ENCODE measurements around the gene PAX5.

Gene PAX5

DNA sequence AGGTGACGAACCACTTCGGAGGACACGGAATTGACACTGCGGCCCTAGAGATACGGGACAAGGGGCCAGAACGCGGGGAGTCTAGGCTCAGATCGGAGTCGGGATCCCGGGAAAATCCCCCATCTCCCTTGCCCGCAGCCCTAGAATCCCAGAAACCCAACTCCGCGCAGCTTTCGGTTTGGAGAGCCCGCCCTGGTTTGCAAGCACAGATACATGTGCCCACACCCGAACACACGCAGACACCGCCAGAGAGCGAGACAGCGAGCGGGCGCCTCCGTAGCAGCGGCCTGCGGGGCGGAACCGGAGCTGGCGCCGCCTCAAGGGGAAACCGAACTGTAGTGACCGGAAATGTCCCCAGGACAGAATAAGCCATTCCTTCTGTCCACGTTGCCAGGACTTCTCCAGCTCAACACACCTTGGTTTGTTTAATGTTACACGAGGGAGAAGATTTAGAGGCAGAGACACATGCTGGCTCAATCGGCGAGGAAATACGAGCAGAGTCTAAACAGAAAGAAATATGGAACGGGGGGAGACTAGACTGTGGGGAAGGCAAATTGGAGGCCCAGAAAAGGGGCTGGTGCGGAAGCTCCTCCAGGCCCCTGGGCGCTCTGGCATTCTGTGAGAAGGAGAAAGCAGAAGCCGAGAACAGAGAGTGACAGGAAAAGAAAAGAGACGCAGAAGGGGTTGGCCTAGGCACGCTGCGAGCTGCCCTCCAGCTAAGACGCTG lies 2.9 kb upstream of the PAX5 start:
- DNase-seq: peak; percentile 52 to 54

DNA sequence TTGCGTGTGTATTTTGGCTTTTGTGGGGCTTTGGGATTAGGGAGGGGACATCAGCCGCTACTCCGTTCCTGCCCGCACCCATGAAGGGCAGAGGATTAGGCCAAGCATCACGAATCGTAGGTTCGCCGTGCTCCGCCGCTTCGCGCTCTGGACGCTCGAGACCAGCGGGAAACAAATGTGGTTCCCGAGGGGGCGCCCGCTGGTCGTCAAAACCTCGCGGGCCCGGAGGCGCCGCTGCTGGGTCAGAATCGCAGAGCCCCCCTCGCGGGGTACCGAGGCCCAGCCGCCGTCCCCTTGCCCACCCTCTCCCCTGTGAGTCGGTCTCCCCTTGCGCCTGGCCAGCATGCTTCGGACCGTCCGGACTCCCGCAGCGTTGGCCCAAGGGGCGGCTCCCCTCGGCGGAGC lies 2.3 kb upstream of the PAX5 start:
- DNase-seq: no peak

DNA sequence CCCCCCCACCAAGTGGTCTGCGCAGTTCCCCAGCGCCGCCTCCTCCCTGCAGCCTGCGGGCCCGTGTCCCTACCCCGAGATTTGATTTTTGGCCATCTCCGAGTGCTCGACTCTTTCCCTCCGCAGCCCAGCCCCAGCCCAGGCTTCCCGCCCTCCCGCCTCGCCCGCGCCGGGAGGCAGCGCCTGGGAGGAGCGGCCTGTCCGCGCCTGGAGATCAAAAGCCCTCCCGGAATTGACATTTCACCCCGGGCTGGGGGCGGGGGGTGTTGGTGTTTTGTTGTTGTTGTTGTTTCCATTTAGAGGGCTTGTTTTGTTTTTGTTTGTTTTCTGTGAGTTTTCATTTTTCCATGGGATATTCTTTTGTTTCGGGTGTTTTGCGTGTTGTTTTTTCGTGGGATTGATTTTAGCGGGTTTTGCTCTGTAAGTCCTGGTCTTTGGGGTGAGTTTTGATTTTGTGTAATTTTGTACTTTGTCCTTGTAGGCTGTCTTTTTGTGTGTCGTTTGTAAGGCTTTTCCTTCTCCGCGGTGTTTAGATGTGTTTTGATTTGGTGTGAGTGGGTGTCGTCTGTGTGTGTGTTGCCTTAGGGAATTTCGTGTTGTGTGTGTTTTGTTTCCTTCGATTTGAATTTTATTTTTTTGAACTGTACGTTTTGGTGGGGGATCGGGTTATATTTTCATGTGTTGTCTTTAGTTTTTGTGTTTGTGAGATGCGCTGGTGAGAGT lies 1.7 kb upstream of the PAX5 start:
- DNase-seq: no peak

DNA sequence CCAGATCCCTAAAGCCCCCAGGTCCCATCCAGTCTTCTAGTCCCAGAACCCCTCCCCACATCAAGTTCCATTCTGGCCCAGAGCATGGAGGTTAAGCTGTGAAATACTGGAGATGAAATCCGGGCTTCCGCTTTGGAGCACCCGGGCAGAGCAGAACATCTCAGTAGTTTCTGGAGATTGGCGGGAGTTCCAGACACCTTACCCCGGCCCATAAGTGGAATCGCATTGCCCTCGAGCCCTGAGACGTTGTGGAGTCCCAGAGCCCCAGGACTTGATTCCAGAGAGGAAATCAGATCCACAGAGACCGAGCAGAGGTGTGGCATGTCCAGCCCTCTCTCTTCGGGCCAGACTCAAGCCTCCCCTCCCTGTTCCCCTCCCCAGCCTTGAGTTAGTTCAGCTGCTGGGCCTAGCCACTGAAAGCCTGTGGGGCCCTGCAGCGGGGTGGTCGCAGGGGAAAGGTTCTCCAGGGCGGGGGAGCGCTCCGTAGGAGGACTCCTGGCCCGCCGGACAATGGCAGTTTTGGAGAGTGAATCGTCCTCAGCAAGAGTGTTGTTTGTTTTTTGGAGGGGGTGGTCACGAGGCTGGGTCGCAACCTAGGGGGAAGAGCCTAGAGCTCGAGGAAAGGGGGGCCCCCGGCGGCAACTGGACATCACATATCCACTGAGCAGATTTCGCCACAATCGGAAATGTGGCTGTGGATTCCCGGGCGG lies 1.0 kb upstream of the PAX5 start:
- no peak for DNase-seq

DNA sequence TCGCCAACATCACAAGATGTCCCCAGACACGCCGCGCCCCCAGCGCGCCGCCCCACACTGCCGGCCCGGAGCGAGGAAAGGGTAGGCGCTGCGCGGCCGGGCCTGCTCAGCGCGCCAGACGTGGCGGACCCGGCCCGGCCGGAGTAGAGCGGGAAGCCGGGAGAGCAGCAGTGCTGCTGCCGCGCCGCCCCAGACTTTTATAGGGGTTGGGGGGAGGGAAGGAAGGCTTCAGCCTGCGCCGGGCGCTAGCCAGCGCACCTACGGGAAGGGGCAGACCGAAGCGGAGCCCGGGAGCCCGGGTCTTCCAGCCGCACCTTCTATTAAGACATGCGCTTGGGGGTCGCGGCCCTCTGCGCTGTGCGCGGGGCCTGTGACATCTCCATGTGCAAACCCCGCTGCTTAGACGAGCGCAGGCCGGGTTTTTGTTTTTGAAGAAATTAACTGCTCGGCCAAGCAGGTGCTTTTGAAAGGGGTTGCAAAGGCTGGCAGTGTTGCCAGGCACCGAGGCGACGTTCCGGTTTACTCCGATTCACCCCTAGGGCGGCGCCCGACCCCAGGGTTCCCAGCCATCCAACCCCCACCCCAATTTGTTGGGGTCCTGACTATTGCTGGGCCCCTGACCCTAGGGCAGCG lies 353 bp upstream of the PAX5 start:
- peak in 1 of 2 donors; percentile 57 for DNase-seq

DNA sequence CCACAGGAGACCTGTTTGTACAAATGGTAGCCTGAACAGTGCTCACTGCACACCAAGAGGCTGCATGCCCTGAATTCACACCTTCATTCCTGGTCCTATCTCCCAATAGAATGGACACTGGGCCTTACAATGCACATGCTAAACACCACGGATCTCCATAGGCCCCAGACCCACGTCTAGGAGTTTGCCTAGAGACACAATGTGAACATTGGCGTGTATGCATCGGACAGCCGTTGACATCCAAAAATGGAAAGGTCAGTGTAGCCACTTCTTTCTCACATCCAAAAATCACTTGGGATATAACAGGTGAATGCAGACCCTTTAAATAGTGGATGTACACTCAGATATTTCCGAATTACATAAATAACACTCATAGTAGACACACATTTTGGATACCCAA lies 927 bp downstream of the PAX5 start:
- DNase-seq: no peak

DNA sequence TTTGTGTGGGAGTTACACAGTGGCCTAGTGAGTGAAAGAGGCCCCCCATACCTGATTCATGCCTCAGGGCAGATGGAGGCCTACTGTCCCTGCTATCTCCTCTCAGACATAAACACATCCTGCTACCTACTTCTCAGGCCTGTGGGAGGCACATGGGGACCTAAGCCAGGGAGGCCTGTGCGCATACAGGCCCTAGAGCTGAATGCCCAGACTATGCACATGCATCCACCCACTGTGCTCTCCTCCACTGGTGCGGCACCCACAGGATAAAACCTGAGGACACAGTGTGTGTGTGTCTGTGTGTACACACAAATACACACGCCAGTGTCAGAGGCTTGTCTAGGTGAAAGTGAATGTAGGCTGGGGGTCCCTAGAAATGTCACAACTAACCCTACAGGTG lies 1.4 kb downstream of the PAX5 start:
- DNase-seq: no peak

DNA sequence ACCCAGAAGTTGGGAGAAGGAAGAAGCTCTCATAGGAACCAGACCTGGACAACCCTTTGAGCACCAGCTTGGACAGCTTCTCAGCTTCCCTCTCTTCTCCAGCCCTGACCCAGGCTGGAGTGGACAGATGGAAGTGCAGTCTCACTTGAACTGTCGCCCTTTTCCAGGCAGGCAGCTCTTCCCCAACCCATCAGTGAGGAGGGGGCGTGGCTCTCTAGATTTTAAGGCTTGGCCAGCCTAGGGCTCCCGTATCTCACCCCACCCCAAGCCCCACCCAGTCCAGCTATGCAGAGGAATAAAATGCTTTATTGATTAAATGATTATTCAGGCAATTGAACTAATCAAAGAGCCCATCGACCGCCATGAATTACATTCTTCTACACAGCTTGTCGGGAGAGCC lies 2.2 kb downstream of the PAX5 start:
- no peak for DNase-seq

DNA sequence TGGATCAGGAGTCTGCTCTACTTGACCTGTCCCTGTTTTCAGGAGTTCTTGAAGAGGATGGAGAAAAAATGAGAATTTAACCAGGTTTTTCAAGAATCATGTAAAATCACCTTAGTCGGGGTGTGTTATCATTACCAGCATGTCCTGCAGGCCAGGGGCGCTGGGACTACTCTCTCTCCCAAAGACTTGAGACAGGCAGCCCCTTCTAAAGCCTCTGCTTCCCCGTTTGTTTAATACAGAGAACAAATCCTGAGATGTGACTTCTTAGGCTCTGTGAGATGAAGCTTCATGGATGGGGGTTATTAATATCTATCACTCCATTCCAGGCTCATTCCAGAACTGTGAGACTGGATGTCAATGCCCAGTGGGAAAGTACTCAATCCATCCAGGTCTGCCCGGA lies 3.0 kb downstream of the PAX5 start:
- no peak for DNase-seq

DNA sequence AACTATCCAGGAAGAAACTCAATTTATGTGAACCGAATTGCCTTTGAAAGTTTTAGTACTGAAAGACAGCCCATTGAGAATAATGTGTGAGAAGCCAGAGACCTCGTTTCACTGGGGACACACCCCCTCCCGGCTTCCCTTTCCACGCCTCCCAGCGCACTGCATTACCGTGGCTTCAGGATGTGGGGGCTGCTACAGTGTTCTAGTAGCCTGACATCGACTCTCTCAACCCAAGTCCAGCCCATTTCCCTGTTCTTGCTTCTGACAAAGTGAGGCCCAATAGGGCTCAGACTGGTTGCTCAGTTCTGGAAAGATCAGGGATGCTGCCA lies 3.5 kb downstream of the PAX5 start:
- no peak for DNase-seq

DNA sequence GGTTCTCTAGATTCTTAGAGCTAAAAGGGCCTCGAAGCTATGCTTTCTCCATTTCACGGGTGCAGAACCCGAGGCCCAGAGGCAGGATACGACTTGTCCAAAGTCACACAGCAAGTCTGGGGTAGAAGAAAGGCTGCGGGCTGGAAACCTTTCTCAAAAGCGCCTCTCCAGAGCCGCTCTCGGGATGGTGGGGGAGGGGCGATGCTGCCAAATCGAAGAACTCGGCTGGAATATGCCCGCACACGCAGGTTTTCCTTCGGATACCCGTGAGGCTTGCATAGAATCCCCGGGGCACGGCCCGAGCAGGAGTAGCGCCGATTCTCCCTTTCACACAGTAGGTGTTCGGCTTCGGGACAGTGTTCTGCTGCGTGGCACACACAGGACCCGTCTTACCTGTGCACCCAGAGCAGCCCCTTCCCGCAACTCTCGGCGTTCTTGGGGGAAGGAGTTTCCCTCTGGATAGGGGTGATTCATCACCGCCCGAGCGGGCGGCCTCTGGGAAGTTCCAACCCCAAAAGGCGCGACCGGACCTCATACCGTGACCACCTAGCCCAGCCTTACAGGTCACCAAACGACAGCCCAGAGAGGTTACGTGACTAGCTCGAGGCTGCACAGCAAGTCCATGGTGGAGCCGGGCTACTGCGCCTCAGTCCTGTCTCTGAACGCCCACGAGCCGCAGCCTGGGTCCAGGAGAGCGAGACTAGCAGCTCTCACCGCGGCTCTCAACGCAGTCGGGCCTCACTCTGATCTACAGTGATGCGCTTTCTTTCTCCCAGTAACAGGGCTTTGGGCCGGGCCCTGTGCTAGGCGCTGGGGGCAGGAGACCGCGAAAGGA lies 4.1 kb downstream of the PAX5 start:
- no peak for DNase-seq

DNA sequence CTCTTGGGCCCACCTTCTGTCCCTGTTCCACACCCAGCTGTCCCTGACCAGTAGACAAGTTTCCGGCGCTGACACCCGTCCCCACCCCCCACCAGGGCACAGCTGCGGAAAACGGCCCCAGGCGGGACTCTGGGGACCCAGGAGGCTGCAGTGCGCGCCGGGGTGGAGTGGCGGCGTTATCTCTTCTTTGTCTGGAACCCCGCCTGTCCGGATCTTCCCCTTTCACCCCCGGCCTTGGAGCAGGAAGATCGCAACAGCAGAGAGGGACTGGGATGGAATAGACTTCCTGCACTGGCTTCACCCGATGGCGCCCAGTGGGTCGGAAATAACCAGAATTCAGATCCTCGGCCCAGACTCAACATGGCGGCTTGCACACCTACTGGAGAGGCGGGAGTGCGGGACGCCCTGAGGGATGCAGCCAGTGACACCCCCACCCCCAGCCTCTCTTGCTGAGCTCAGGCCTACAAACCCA lies 4.7 kb downstream of the PAX5 start:
- no peak for DNase-seq

DNA sequence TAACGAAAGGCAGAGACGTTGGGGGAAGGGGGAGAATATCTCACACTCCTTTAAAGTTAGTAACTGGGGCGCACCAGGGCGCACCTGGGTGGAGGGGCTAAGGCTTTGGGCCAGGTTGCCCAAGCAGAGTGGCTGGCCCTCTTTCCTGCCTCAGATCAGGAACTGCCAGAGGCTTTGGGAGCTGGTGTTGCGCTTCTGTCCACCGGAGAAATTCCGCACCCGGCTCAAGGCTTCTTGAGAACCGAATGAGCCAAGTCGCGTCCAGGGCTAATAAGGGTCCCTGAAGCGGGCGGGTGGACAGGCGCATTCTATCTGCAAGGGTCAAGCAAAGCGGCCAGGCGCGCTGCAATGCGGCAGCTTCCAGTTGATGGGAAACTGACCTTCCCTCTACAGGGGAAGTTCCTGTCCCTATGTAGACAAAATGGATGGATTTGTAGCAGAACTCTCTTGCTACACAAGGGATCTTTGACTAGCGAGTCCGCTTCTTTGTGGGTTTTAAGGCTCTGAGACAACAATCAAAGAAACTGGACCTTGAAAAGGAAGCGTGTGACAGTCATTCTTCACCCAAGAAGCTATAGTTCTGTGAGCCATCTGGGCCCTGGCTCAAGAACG lies 5.5 kb downstream of the PAX5 start:
- DNase-seq: no peak

DNA sequence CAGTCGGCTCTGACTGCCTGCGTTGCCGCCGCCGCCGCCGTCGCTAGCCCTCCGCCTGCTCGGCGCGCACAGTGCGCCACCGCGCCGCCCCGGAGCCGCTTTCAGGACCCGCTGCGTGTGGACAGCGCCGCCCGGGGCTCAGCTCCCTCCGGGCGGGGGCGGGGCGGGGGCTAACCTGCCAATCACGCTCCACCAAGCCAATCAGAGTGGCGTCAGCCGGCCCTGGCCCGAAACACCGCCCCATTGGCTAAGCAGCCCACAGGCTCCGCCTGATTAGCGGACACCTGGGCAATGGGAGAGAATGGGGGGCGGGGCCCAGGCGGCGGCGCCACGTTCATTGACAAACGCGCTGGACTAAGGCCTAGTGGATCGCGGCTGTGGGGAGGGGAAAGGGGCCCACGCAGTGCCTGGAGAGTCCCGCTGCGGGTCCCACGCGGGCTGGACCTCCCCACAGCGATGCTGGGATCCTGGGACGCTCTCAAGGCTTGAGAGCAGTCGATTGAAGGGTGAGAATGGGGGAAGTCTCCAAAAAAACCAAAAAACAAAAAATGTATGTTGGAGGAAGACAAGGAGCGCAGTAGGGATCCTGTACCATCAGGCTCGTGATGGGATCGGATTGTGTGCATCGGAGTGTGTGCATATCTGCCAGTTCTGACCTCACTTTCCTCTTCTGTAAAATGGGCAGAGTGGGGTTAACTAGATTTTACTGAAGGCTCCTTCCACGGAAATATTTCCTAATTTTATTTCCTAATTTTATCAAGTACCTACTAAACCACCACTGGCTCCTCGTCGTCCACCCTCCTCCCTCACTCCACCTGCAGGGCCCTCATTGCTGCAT lies 6.3 kb downstream of the PAX5 start:
- peak; percentile 87 to 92 for DNase-seq

DNA sequence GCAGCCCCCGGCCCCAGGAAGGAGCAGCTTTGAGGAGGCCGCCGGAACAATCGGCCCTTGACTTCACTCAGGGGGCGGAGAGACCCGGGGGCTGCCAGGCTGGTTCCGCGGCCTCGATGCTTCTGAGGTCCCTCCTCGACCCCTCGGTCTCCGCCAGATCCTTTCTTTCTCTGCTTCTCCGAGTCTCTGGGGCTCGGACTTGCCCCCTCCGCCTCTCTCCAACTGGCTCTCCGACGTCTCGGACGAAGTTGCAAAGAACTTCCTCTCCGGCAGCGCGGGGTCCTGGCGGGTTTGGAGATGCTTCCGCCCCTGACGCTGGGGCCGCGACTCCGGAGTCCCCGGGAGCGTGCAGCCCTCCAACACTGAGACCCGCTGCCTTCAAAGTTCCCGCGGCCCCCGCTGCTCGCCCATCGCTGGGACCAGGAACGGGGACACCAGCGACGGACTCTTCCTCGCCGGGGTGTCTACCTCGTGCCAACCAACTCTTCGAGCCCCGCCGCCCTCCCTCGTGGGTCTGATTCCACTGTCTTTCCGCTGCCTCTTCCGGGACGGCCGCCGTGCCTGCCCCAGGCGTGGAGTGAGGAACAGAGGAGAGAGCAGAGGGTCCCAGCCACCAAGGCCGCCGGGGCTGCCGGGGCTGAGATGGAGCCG lies 7.0 kb downstream of the PAX5 start:
- no peak for DNase-seq

DNA sequence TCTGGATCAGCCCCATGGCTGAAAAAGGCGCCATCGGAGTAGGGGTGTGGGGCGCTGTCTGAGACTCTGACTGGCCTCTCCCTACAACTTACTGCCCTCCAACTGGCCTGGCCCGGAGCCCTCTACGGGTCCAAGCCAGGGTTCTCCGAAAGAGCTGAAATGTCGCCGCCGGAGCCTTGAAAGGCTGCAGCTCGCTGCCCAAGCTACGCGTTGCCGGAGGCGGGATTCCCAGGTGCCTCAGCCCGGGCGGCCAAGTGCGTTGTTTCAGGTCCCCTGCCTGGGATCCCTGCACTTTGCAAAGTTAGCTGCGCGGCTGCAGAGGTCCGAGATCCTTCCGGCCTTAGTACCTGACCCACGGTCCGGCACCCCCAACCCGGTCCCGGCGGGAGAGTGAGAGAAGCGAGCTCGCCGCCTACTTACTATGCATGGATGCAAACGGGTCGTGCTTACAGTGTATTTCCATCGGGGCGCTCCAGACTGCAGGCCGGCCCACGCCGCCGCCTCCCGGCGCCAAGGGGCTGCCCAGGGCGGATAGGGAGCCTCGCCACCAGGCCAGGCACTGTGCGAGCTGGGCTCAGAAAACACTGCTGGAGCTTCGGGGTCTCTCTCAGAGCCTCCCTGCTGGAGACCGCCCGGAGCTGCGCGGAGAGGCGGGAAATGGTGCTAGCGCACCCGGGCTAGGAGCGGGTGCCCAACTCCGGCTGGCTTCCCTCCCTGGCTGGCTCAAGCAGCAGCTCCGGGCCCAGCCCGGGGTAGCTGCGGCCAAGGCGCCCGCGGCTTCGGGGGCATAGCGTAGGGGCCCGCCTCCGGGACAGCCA lies 7.7 kb downstream of the PAX5 start:
- no peak for DNase-seq

DNA sequence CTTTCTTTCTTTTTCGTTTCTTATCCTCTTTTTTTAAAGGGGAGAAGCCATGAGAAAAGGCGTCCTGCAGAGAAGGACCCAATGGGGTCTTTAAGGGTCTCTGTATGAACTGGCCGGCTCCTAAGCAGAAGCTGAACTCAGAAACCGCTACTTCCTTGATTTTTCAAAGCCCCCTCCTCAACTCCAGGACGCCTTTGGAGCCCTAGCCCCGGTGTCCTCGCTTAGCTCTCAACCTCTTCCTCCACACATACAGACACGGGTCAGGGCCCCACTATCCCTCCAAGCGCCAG lies 8.3 kb downstream of the PAX5 start:
- no peak for DNase-seq

DNA sequence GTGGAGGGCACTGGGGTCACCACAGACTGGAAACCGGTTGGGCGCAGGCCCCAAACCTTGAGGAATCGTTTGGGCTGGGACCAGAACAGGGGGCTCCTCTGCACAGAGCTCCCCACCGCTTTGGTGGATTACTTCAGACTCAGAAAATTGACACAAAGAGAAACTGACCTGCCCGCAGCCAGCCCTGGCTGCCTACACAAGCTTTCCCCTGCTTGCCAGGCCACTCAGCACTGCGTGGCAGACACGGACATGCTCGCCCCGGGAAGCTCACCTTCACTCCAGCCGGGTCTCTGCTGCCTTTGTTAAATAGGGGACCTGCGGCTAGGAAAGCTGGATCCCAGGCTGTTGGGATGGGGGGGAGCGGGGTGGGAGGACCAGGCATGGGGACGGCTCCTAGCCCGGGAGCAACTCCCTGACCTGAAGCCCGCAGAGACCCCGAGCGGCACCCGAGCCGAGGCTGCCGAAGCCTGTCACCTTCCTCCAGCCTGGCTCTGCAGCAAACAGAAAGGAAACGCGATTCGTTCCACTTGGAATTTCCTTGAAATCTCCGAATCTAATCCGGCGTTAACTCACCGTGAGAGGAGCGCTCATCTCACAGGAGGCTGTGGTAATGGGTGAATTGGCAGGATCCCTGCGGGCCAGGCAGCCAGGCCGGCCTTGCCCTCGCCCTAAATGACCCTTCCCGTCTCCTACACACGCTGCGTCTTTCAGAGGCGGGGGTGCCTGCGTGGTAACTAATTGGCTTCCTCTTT lies 8.8 kb downstream of the PAX5 start:
- DNase-seq: no peak

DNA sequence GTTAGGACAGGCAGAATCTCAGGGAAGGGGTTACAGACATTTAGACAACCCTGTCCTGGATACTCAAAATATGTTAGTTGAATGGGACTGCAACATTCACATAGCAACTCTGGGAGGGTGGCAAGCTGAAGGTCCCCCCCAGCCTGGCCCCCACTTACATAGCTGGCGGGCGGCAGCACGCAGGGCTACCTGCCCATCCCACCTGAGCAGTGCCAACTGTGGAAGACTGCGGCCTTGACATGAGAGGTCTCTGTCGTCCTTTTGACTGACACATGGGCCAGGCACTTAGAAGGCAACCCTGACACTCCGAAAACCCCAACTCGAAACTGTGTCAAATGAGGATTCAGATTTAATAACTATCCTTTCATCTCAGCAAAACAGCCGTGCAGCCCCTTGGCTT lies 16.5 kb downstream of the PAX5 start:
- DNase-seq: no peak

Data from CD4-positive, alpha-beta T cell treated with Interferon alpha-2 for 1 hour (primary cell).